Uterus (tissue), 4 donors: ENCODE data around the gene RAPH1. TPM values are rescaled to one million over a fixed set of nuclear protein-coding genes. Genes with fewer than 3 reads are reported as not detected.

Experiments
- DNase-seq, 2 donors: peaks; one replicate each; pipeline ENCODE4 v3.0.0-alpha.2; 2019 to 2020
- H3K27ac ChIP-seq, 2 donors: fragments of 200-600 bp; sonication (generic); 1 replicate in 1 of 2; 2 replicates in 1 of 2; pipeline ENCODE4 v1.5.1; 2016 to 2018
- H3K27me3 ChIP-seq, 2 donors: fragments of 200-600 bp; sonication (generic); one replicate each; pipeline ENCODE4 v1.5.1; 2018 to 2019; ENCODE audit warnings: control low read depth in 1 of 2
- H3K36me3 ChIP-seq, 2 donors: fragments of 200-600 bp; sonication (generic); one replicate each; pipeline ENCODE4 v1.5.1; 2019; ENCODE audit warnings: control low read depth in 1 of 2
- H3K4me1 ChIP-seq, 2 donors: fragments of 200-600 bp; sonication (generic); one replicate each; pipeline ENCODE4 v1.5.1; 2018 to 2019; ENCODE audit warnings: control low read depth in 1 of 2
- H3K4me3 ChIP-seq, 2 donors: fragments of 200-600 bp; sonication (generic); 1 replicate in 1 of 2; 2 replicates in 1 of 2; pipeline ENCODE4 v1.5.1; 2018 to 2019; ENCODE audit warnings: mild to moderate bottlenecking in 1 of 2
- H3K9me3 ChIP-seq, 2 donors: fragments of 200-600 bp; sonication (generic); one replicate each; pipeline ENCODE4 v1.5.1; 2019; ENCODE audit warnings: control low read depth in 1 of 2
- POLR2A ChIP-seq, 2 donors: fragments of 450-650 bp; IDR thresholded peaks; one replicate each; pipeline ENCODE4 v1.6.1; 2016; ENCODE audit warnings: antibody characterized with exemption in 2 of 2, mild to moderate bottlenecking in 1 of 2, moderate library complexity in 1 of 2
- intact Hi-C: fragments of 100-400 bp; cut with DNase I; formaldehyde crosslinking; loops from one replicate; pipeline ENCODE4 v1.15.1; 2023; ENCODE audit warnings: low total_unique reads
- total RNA-seq, 4 donors: library from RNA; depleted of rRNA in 3 of 4; stranded (reverse); fragments of >200 nt in 3 of 4; gene quantifications; one replicate each; pipeline versions ENCODE4 v1.1.0 to v1.2.4, GENCODE V29; 2014 to 2023
- TF ChIP-seq, protein P1 (sequence below), 4 experiments: fragments of 200-600 bp in 2 of 4; fragments of 450-650 bp in 2 of 4; sonication (generic) in 2 of 4; IDR thresholded peaks; one replicate each; pipeline ENCODE4 v1.5.1; 2016 to 2019; ENCODE audit warnings: antibody characterized with exemption in 4 of 4, mild to moderate bottlenecking in 2 of 4, moderate library complexity in 1 of 4
- donor health status: DM: yes; HTN: yes; CAD: no.

The RAPH1 gene
- total RNA-seq, 4 donors from 2014 or later, result 17.4 to 49.5 (median 23.5) TPM

DNA sequence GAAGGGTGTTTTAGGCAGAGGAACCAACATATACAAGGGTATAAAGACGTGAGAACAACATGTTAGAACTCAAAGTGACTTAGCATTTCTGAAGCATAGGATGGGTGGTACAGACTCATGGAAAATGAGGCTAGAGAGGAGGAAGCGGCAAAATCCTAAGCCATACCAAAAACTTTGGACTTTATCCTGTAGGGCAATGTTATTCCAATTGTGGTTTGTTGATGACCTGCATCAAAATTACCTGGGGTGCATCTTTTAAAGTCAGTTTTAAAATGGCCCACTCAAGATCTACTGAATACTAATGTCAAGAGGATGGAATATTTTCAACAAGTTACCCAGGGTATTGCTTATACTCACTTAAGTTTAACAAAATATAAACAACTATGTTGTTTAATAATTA lies 34.8 kb downstream of the RAPH1 start:
- no peaks in the 10 kb centered on the region for H3K27me3 ChIP-seq
- DNase-seq, result no peak
- intact Hi-C loops, result no loop called here
- H3K27ac ChIP-seq, result no peak overlapping the region
- TF ChIP-seq, protein P1, sequence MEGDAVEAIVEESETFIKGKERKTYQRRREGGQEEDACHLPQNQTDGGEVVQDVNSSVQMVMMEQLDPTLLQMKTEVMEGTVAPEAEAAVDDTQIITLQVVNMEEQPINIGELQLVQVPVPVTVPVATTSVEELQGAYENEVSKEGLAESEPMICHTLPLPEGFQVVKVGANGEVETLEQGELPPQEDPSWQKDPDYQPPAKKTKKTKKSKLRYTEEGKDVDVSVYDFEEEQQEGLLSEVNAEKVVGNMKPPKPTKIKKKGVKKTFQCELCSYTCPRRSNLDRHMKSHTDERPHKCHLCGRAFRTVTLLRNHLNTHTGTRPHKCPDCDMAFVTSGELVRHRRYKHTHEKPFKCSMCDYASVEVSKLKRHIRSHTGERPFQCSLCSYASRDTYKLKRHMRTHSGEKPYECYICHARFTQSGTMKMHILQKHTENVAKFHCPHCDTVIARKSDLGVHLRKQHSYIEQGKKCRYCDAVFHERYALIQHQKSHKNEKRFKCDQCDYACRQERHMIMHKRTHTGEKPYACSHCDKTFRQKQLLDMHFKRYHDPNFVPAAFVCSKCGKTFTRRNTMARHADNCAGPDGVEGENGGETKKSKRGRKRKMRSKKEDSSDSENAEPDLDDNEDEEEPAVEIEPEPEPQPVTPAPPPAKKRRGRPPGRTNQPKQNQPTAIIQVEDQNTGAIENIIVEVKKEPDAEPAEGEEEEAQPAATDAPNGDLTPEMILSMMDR (IDR thresholded peaks at IDR 0.05), result no peak
- TF ChIP-seq POLR2A (IDR thresholded peaks at IDR 0.05), result no peak
- H3K9me3 ChIP-seq, result no peaks in the 10 kb centered on the region
- H3K4me3 ChIP-seq, result no peak overlapping the region
- no peaks in the 10 kb centered on the region for H3K36me3 ChIP-seq
- H3K4me1 ChIP-seq, result no peaks in the 10 kb centered on the region

DNA sequence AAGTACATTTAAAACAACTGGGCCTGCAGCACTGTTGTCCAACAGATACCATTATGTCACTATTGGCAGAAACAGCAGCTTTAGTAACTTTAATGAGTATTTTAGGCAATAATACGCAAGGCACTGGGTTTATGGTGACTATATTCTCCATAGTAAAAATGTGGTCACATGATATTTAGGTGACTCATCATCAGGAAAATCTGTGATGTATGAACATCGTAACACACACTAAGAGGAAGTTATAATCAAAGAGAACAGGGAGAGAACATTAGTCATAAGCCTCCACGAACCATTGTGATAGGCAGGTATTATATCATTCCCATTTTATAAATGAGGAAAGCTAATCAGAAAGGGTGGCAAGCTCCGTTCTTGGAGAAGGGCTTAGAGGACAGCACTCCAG lies 36.9 kb downstream of the RAPH1 start:
- Histone ChIP-seq H3K9me3 (no peaks in the 10 kb centered on the region), H3K4me1 (no peaks in the 10 kb centered on the region), H3K36me3 (no peaks in the 10 kb centered on the region), H3K4me3 (no peak overlapping the region), H3K27ac (no peak overlapping the region), H3K27me3 (no peaks in the 10 kb centered on the region)
- DNase-seq, result no peak
- intact Hi-C loops, result no loop called here
- no peak for TF ChIP-seq POLR2A (IDR thresholded peaks at IDR 0.05)
- TF ChIP-seq, protein P1 (IDR thresholded peaks at IDR 0.05), result no peak

DNA sequence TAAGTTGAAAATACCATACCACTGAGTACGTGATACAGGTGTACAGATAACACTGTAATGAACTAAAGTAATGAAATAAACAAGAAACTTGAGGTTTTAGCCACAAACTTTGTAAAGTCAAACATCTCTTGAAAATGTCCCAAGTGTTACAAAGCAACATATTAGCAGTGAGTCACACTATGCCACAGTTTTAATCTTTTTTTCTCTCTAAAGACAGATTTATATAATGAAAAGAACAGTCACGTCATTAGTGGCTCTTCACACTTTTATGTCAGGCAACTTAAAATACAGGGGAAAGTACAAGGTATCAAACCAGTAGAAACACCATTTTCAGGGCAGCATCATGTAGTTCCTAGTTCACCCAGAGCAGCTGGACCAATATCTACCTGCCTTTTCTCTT lies 42.1 kb downstream of the RAPH1 start:
- Histone ChIP-seq H3K4me3 (no peak overlapping the region), H3K27ac (no peak overlapping the region), H3K9me3 (no peaks in the 10 kb centered on the region), H3K27me3 (no peaks in the 10 kb centered on the region), H3K36me3 (no peaks in the 10 kb centered on the region), H3K4me1 (no peaks in the 10 kb centered on the region)
- TF ChIP-seq, protein P1 (IDR thresholded peaks at IDR 0.05), result no peak
- no peak for TF ChIP-seq POLR2A (IDR thresholded peaks at IDR 0.05)
- DNase-seq, result no peak
- intact Hi-C loops, result no loop called here

DNA sequence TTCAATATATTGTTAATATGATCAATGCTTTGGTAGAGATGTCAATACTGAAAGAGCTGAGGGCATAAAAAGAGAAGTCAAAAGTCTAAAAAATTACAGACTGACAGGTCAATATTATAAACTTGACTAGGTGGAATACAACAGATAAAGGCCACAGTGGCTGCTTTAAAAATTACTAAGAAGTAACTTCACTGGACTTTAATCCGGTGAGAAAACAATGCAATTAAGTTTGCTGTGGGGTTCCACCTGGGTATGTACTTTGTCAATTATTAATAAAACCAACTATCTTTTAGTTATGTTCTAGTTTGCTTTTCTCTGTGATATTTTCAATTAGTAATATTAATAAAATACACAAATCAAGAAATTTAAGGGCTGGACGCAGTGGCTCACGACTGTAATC lies 44.7 kb downstream of the RAPH1 start:
- no peak overlapping the region for H3K4me3 ChIP-seq

DNA sequence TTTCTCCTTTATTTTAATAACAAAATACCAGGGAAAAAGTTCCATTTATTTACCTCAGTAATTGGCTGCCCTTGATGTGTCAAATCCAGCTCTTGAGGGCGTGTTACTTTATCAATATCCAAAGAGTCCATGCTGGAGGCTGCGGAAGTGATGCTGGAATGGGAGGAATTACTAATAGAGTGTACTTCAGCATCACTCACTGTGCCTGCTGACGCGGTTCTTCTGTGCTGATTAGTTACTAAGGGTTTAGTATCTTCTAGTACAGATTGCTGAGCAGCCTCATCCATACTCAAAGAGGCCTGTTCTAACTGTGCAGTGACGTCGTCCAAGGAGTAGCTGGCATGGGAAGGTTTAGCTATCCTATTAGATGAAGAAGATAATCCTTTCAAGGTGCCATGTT lies 45.6 kb downstream of the RAPH1 start:
- H3K36me3 ChIP-seq, result no peaks in the 10 kb centered on the region
- TF ChIP-seq, protein P1 (IDR thresholded peaks at IDR 0.05), result no peak
- no peak for TF ChIP-seq POLR2A (IDR thresholded peaks at IDR 0.05)
- intact Hi-C loops, result no loop called here

More for the DNA sequence above, 44.7 kb downstream of the RAPH1 start:
- H3K27me3 ChIP-seq, result no peaks in the 10 kb centered on the region
- no peaks in the 10 kb centered on the region for H3K4me1 ChIP-seq
- no peaks in the 10 kb centered on the region for H3K36me3 ChIP-seq
- intact Hi-C loops, result no loop called here
- no peak overlapping the region for H3K27ac ChIP-seq
- TF ChIP-seq POLR2A (IDR thresholded peaks at IDR 0.05), result no peak
- TF ChIP-seq, protein P1 (IDR thresholded peaks at IDR 0.05), result no peak
- no peaks in the 10 kb centered on the region for H3K9me3 ChIP-seq
- DNase-seq, result no peak

More for the DNA sequence above, 45.6 kb downstream of the RAPH1 start:
- DNase-seq, result no peak
- Histone ChIP-seq H3K4me1 (no peaks in the 10 kb centered on the region), H3K27ac (no peak overlapping the region), H3K27me3 (no peaks in the 10 kb centered on the region), H3K4me3 (no peak overlapping the region), H3K9me3 (no peaks in the 10 kb centered on the region)
